GM12878 (cell line): ENCODE data around the gene NFE2L3. TPM values are rescaled to one million over a fixed set of nuclear protein-coding genes. Genes with fewer than 3 reads are reported as not detected.
A peak's percentile ranks its signal among the peaks of the same experiment; 100 is the strongest.

Source experiments
- CBX5 ChIP-seq: sonication (generic); IDR thresholded peaks from 2 replicates; pipeline ENCODE4 v1.6.1; 2016; ENCODE audit warnings: low read depth, moderate library complexity, mild to moderate bottlenecking, inconsistent platforms
- MYB ChIP-seq: fragments of 150-350 bp; IDR thresholded peaks from 2 replicates; pipeline ENCODE4 v1.6.1; 2014; ENCODE audit warnings: mild to moderate bottlenecking, low read depth, low read length, borderline replicate concordance
- NBN ChIP-seq: fragments of 450-650 bp; IDR thresholded peaks from 2 replicates; pipeline ENCODE4 v1.6.1; 2016
- NR2F1 ChIP-seq: fragments of 450-650 bp; conservative IDR thresholded peaks from 2 replicates; pipeline ENCODE4 v1.6.1; 2017; ENCODE audit warnings: mild to moderate bottlenecking
- SPI1 ChIP-seq: IDR thresholded peaks from 2 replicates; pipeline ENCODE4 v1.6.1; 2011; ENCODE audit warnings: low read depth, mild to moderate bottlenecking, low read length, moderate library complexity, borderline replicate concordance; ENCODE audit not compliant: insufficient read depth
- ZZZ3 ChIP-seq: IDR thresholded peaks from 2 replicates; pipeline ENCODE4 v1.6.1; 2011; ENCODE audit warnings: low read depth; ENCODE audit not compliant: control insufficient read depth, insufficient read length
- polyA plus RNA-seq, 11 experiments: library from polyadenylated mRNA; depleted of rRNA in 4 of 11; unstranded in 6 of 11; stranded (reverse) in 5 of 11; fragments of >200 nt; fragmentation: Nextera tagmentation in 4 of 11; fragmentation: Illumina TruSeq in 1 of 11; extraction: Ambion mirVana in 4 of 11; extraction: Trizol in 1 of 11; gene quantifications; 1 replicate in 1 of 11; 2 replicates in 10 of 11; pipeline versions ENCODE4 v1.2.1 to v1.2.3, GENCODE V29; 2011 to 2016; ENCODE audit warnings: inconsistent platforms in 2 of 11, missing spikeins in 2 of 11, low read depth in 1 of 11
- total RNA-seq, 4 experiments: library from RNA; depleted of rRNA in 3 of 4; stranded (reverse); fragments of >200 nt in 3 of 4; fragmentation: Illumina TruSeq in 1 of 4; extraction: Trizol in 1 of 4; gene quantifications; 2 replicates each; pipeline versions ENCODE4 v1.2.1 to v1.2.3, GENCODE V29; 2013 to 2021
- TF ChIP-seq, protein P1 (sequence below): fragments of 150-350 bp; IDR thresholded peaks from 2 replicates; pipeline ENCODE4 v1.6.1; 2016; ENCODE audit warnings: low read depth, low read length
- TF ChIP-seq, protein P2 (sequence below): fragments of 150-350 bp; IDR thresholded peaks from 2 replicates; pipeline ENCODE4 v1.6.1; 2014; ENCODE audit warnings: mild to moderate bottlenecking, low read depth, low read length
- TF ChIP-seq, protein P3 (sequence below): IDR thresholded peaks from 2 replicates; pipeline ENCODE4 v1.6.1; 2012; ENCODE audit warnings: low read length, inconsistent platforms
- TF ChIP-seq, protein P4 (sequence below): fragments of 450-650 bp; IDR thresholded peaks from 2 replicates; pipeline ENCODE4 v1.6.1; 2014; ENCODE audit warnings: mild to moderate bottlenecking
- TF ChIP-seq, protein P5 (sequence below): IDR thresholded peaks from 2 replicates; pipeline ENCODE4 v1.6.1; 2011; ENCODE audit warnings: borderline replicate concordance, low read depth, mild to moderate bottlenecking, moderate library complexity, mixed read lengths, low read length; ENCODE audit not compliant: insufficient read depth; ENCODE audit errors: extremely low read length
- TF ChIP-seq, protein P6 (sequence below): fragments of 450-650 bp; IDR thresholded peaks from 2 replicates; pipeline ENCODE4 v1.6.1; 2017; ENCODE audit warnings: borderline replicate concordance
- TF ChIP-seq, protein P7 (sequence below): fragments of 450-650 bp; IDR thresholded peaks from 2 replicates; pipeline ENCODE4 v1.6.1; 2017; ENCODE audit warnings: mild to moderate bottlenecking, low read depth, inconsistent platforms; ENCODE audit not compliant: poor library complexity, severe bottlenecking

NFE2L3 gene
- total and polyA plus RNA-seq, 10 of the 15 experiments (the other 5 are each of a cell fraction or from before 2014, with no cell fraction given): 4.4 to 34.9 (median 13.0) TPM

DNA sequence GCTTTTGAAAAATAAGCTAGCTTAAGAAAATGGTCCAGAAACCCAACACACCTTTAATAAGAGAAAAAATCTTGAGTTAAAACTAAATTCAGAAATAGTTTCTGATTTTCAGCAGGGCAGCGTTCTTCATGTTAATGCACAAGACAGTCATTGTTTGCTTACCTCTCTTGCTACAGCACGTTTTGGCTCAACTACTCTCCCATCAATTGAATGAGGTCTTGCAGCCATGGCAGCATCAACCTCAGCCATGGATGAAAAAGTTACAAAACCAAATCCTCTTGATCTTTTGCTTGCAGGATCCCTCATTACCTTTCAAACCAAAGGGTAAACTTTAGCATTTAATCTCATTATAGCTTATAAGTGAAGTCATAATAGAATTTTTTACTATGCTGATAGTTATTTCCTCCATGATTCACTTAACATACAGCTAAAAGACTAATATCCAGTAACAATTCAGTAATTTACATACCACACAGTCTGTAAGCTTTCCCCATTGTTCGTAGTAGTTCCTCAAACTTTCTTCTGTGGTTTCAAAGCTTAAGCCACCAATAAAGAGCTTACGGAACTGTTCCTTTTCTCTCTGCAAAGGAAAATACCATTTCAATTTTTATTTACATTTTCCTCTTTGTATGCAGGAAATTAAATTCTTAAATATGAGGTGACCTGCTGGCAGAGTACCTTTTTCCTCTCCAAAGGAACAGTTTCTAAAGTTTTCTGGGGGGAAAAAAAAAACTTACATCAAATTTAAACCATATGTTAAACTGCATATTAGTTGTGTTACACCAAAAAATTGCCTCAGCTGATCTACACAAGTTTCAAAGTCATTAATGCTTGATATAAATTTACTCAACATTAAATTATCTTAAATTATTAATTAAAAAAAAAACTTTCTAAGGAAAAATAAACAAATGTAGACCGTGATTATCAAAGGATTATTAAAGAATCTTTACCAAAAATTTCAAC, 45.4 kb downstream of the NFE2L3 start (continued):
- TF ChIP-seq, protein P1, sequence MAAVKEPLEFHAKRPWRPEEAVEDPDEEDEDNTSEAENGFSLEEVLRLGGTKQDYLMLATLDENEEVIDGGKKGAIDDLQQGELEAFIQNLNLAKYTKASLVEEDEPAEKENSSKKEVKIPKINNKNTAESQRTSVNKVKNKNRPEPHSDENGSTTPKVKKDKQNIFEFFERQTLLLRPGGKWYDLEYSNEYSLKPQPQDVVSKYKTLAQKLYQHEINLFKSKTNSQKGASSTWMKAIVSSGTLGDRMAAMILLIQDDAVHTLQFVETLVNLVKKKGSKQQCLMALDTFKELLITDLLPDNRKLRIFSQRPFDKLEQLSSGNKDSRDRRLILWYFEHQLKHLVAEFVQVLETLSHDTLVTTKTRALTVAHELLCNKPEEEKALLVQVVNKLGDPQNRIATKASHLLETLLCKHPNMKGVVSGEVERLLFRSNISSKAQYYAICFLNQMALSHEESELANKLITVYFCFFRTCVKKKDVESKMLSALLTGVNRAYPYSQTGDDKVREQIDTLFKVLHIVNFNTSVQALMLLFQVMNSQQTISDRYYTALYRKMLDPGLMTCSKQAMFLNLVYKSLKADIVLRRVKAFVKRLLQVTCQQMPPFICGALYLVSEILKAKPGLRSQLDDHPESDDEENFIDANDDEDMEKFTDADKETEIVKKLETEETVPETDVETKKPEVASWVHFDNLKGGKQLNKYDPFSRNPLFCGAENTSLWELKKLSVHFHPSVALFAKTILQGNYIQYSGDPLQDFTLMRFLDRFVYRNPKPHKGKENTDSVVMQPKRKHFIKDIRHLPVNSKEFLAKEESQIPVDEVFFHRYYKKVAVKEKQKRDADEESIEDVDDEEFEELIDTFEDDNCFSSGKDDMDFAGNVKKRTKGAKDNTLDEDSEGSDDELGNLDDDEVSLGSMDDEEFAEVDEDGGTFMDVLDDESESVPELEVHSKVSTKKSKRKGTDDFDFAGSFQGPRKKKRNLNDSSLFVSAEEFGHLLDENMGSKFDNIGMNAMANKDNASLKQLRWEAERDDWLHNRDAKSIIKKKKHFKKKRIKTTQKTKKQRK: no peak
- TF ChIP-seq SPI1: peak; percentile 52; the same call in 1 of the 2 replicates
- TF ChIP-seq MYB: no peak
- TF ChIP-seq, protein P2, sequence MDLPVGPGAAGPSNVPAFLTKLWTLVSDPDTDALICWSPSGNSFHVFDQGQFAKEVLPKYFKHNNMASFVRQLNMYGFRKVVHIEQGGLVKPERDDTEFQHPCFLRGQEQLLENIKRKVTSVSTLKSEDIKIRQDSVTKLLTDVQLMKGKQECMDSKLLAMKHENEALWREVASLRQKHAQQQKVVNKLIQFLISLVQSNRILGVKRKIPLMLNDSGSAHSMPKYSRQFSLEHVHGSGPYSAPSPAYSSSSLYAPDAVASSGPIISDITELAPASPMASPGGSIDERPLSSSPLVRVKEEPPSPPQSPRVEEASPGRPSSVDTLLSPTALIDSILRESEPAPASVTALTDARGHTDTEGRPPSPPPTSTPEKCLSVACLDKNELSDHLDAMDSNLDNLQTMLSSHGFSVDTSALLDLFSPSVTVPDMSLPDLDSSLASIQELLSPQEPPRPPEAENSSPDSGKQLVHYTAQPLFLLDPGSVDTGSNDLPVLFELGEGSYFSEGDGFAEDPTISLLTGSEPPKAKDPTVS: no peak
- no peak for TF ChIP-seq CBX5
- TF ChIP-seq, protein P3, sequence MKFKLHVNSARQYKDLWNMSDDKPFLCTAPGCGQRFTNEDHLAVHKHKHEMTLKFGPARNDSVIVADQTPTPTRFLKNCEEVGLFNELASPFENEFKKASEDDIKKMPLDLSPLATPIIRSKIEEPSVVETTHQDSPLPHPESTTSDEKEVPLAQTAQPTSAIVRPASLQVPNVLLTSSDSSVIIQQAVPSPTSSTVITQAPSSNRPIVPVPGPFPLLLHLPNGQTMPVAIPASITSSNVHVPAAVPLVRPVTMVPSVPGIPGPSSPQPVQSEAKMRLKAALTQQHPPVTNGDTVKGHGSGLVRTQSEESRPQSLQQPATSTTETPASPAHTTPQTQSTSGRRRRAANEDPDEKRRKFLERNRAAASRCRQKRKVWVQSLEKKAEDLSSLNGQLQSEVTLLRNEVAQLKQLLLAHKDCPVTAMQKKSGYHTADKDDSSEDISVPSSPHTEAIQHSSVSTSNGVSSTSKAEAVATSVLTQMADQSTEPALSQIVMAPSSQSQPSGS: peak; percentile 34
- TF ChIP-seq NBN: no peak
- TF ChIP-seq, protein P4, sequence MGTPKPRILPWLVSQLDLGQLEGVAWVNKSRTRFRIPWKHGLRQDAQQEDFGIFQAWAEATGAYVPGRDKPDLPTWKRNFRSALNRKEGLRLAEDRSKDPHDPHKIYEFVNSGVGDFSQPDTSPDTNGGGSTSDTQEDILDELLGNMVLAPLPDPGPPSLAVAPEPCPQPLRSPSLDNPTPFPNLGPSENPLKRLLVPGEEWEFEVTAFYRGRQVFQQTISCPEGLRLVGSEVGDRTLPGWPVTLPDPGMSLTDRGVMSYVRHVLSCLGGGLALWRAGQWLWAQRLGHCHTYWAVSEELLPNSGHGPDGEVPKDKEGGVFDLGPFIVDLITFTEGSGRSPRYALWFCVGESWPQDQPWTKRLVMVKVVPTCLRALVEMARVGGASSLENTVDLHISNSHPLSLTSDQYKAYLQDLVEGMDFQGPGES: no peak
- TF ChIP-seq NR2F1: no peak
- TF ChIP-seq, protein P5, sequence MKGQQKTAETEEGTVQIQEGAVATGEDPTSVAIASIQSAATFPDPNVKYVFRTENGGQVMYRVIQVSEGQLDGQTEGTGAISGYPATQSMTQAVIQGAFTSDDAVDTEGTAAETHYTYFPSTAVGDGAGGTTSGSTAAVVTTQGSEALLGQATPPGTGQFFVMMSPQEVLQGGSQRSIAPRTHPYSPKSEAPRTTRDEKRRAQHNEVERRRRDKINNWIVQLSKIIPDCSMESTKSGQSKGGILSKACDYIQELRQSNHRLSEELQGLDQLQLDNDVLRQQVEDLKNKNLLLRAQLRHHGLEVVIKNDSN: no peak
- TF ChIP-seq, protein P6, sequence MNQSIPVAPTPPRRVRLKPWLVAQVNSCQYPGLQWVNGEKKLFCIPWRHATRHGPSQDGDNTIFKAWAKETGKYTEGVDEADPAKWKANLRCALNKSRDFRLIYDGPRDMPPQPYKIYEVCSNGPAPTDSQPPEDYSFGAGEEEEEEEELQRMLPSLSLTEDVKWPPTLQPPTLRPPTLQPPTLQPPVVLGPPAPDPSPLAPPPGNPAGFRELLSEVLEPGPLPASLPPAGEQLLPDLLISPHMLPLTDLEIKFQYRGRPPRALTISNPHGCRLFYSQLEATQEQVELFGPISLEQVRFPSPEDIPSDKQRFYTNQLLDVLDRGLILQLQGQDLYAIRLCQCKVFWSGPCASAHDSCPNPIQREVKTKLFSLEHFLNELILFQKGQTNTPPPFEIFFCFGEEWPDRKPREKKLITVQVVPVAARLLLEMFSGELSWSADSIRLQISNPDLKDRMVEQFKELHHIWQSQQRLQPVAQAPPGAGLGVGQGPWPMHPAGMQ: no peak
- TF ChIP-seq, protein P7, sequence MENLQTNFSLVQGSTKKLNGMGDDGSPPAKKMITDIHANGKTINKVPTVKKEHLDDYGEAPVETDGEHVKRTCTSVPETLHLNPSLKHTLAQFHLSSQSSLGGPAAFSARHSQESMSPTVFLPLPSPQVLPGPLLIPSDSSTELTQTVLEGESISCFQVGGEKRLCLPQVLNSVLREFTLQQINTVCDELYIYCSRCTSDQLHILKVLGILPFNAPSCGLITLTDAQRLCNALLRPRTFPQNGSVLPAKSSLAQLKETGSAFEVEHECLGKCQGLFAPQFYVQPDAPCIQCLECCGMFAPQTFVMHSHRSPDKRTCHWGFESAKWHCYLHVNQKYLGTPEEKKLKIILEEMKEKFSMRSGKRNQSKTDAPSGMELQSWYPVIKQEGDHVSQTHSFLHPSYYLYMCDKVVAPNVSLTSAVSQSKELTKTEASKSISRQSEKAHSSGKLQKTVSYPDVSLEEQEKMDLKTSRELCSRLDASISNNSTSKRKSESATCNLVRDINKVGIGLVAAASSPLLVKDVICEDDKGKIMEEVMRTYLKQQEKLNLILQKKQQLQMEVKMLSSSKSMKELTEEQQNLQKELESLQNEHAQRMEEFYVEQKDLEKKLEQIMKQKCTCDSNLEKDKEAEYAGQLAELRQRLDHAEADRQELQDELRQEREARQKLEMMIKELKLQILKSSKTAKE: no peak
- TF ChIP-seq ZZZ3: no peak
